ENCODE measurements around the gene CLDN1.

Gene CLDN1, protein sequence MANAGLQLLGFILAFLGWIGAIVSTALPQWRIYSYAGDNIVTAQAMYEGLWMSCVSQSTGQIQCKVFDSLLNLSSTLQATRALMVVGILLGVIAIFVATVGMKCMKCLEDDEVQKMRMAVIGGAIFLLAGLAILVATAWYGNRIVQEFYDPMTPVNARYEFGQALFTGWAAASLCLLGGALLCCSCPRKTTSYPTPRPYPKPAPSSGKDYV

GRCh38 chr3:190321789-190322603 lies at the start of gene CLDN1:
TSS of gene CLDN1 (minus strand) at chr3:190322446. CDS start at chr3:190322206, 240 bp downstream.
- no peak for FAIRE-seq

DNA sequence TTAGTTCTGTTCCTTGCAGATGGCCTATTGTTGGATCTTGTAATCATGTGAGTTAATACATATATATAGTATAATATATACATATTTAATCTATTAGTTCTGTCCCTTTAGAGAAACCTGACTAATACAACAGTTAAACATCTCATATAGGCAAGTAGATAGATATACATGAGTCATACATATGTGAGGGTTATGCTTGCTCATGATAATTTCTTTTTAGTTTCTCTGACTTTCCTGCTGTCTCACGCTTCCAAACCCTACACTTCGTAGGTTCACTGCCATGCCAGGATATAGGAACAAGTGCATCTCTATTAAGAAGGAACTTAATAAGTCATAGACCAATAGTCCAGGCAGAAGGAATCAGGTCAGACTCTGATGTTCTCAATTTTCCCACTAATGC lies 48.9 kb upstream of the CLDN1 start:
- FAIRE-seq: no peak

- no peak for FAIRE-seq
These were observed 48.1 kb upstream of the CLDN1 start for GRCh38 chr3:190370369-190370768.

GRCh38 chr3:190369668-190370295 lies 47.5 kb upstream of the CLDN1 start:
- no peak for FAIRE-seq

GRCh38 chr3:190368881-190369280 lies 46.6 kb upstream of the CLDN1 start:
- FAIRE-seq: no peak

DNA sequence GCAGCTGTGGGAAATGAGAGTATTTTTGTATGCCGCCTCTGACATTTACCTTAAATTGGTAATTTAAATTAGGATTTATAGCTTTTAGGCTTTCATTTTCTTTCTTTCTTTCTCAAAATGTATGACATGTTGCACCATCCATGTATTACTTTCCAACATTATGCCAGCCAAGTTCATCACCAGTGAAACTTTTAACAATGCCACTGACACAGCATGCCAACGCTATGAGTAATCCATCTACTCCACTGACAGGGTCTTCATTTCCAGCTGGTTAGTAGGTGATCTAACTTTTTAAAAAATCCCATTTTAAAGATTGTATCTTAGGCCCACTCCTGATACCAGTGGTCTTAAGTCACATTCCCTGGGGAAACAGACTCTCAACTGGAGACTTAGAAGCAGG lies 43.9 kb upstream of the CLDN1 start:
- FAIRE-seq: no peak

- no peak for FAIRE-seq
These were observed 40.0 kb upstream of the CLDN1 start for GRCh38 chr3:190362258-190362657.

DNA sequence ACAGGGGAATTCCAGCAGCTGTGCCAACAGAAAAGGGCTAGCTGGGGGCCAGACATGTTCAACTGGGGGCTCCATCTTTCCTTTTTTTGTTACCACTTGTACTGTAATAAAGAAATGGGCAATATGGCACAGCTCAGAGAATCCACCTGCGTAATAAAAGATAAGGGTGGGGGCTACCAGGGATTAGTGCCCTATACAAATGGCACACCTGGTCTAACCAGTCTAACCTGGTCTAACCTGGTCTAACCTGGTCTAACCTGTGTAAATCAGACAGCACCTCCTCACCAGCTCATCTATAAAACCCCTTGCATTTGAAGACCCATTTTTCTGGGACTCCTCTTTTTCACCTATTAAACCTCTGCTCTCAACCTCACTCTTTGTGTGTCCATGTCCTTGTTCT lies 39.5 kb upstream of the CLDN1 start:
- FAIRE-seq: no peak

DNA sequence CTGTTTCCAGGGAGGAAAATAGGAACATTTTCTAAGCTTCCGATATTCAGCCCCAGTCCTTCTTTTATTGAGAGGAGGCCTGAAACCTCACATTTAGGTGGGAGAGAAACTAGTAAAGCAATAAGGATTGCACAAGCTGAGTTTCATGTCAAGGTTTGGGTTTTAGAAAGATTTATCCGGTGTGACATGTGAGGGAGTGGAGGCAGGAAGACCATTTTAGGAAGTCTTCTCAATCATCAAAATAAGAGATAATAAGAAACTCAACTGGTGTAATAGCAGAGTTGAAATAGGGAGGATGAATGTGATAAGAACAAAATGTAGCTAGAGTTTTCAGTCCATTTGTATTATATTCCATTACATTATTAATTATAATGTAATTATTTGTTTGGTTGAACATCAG lies 38.0 kb upstream of the CLDN1 start:
- FAIRE-seq: no peak

GRCh38 chr3:190359813-190360212 lies 37.6 kb upstream of the CLDN1 start:
- no peak for FAIRE-seq

DNA sequence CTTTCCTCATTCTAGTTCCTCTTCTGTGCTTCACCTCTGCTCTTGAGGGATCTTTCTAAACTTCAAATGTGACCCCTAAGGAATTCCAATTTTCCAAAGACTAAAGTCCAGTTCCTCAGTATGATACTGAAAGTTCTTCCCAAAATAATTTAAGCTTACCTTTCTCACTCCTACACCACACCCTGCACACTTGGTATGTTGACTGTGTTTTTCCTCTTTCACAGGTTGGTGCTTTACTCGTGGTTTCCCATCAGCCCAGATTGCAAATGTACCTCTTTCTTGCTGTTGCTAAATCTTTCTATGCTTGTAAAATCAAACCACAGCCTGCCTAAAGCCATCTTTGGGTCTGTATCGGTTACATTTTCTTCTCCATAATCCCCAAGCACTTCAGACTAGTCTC lies 35.2 kb upstream of the CLDN1 start:
- no peak for FAIRE-seq

- FAIRE-seq: no peak
These were observed 34.0 kb upstream of the CLDN1 start for GRCh38 chr3:190356246-190356645.

DNA sequence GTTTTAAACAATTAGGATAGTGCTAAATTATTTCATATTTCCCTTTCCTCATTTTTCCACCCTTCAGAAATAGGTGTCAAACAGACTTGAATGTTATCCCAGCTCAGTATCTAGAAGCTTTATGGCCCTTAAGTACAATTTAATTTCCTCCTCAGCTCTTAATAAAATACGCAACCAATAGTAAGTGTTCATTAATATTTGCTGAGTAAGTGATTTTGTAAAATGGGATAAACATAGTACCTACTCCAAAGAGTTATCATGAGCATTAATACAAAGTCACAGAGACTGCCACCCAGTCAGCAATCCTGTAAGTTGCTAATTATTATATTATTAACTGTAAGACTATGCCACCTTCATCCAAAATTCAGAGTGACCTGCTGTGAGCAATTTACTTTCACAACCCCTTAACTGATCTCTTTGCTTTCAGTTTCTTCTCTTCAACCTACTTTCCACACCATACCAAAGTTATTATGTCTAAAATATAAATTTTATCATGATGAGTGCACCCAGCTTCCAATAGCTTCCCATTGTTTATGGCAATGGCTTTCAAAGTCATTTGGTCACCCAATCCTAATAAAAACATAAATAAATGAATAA lies 30.7 kb upstream of the CLDN1 start:
- FAIRE-seq: no peak

DNA sequence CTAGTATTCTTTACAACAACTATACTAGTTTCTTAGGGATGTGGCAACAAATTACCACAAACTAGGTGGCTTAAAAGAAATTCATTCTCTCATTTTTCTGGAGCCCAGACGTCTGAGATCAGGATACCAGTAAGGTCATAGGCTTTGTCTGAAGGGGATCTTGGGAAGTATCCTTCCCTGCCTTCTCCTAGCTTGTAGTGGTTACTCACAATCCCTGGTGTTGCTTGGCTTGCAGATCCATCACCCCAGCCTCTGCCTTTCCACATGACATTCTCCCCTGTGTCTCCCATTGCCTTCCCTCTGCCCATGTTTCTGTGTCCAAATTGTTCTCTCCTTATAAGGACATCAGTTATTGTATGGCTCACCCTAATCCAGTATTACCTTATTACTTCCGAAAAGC lies 24.3 kb upstream of the CLDN1 start:
- FAIRE-seq: no peak

- FAIRE-seq: no peak
These were observed 23.6 kb upstream of the CLDN1 start for GRCh38 chr3:190345878-190346277.

DNA sequence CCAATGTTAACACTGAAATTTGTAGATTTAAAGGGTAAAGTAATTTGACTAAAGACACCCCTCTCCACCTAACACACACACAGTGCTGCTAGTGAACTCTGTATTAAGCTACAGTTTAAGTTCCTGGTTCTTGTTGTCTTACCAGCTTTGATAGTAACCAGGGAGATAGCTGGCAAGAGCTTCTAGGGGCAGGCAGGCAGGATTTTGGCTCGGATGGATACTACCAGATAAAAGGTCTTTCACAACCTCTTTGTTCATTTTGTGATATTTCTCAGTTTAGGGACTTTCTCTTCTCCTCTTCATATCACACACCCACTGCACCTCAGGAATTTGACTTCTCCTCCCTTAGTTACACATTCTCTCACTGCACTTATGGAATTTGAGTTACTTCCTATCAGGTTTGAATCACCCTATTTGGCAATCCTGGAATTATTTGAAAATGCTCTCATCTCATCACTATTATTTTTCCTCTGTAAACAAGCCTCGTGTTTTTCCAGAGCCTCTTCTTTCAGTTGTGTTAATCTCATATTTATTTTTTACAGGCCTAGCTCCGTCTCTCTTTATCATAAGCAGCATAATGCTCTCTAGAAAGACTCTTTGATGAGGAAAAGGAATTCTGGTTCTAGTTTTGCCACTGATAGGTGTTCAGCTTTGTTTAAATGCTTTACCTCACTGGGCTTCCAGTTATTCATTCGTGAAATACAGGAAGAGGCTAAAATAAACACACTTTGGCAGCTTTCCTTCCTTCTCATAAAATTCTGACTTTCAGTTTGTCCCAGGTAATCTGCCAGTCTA lies 23.0 kb upstream of the CLDN1 start:
- FAIRE-seq: no peak

DNA sequence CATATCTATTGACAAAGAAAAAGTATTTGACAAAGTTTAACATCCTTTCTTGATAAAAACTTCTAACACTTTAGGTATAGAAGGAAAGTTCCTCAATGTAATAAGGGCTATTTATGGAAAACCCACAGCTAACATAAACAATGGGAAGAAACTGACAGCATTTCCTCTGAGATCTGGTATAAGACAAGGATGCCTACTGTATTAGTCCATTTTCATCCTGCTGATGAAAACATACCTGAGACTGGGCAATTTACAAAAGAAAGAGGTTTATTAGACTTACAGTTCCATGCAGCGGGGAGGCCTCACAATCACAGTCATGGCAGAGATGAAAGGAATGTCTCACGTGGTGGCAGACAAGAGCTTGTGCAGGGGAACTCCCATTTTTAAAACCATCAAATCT lies 17.8 kb upstream of the CLDN1 start:
- FAIRE-seq: no peak

GRCh38 chr3:190339130-190339529 lies 16.9 kb upstream of the CLDN1 start:
- FAIRE-seq: no peak

- FAIRE-seq: no peak
These were observed 16.5 kb upstream of the CLDN1 start for GRCh38 chr3:190338717-190339116.

DNA sequence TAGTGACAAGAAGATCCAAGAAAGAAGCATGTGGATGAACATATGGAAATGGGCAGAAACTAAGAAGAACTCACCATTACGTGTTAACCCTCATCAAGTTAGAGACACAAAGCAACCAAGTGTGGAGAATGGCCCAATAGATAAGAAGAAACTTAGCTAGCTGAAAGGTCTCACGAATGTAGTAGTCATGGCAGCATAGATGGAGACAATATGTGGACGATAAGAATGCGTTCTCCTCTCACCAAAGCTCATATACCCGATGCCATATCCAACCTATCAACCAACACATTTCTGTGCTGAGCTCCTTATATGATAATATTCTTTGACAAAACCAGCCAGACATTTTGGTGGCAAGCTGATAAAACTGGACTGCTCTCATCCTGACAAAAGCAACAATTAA lies 15.1 kb upstream of the CLDN1 start:
- no peak for FAIRE-seq

DNA sequence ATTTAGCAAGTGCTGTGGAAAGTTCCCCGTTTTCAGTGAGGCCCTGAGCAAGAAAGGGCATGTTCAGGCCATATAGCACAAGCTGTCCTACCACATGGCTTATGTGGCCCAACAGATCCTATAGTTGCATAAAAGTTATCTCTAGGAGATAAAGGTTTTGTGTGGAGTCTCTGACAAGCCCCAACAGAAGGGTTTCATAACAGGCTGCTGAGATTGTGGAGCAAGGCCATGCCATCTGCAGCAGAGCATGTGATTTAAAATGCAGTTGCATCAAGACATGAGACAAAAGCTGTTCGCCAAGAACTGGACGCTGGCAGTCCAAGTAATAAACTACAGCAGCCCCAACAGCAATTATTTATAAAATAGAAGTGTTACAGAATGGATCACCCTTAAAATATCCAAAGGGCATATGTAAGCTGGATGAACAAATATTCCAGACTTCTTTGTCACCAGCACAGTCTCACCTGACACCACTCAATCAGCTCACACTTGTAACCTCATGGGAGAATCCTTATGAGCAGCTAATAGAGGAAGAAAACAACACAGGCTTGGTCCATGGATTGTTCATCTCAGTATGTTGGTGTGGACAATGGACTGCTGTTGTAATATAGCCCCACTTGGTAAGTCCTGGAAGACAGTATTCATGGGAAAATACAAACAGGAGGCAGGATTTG lies 14.4 kb upstream of the CLDN1 start:
- no peak for FAIRE-seq

- FAIRE-seq: no peak
These were observed 11.7 kb upstream of the CLDN1 start for GRCh38 chr3:190333961-190334360.

Data from endometrium (tissue), 2 donors.